ENCODE measurements around the gene OR52N4.
"Not testable (repeated sequence)": the region's sequence is repeated elsewhere in the genome, so short reads cannot be mapped to it uniquely, and the experiment has no call there.

The OR52N4 gene

DNA sequence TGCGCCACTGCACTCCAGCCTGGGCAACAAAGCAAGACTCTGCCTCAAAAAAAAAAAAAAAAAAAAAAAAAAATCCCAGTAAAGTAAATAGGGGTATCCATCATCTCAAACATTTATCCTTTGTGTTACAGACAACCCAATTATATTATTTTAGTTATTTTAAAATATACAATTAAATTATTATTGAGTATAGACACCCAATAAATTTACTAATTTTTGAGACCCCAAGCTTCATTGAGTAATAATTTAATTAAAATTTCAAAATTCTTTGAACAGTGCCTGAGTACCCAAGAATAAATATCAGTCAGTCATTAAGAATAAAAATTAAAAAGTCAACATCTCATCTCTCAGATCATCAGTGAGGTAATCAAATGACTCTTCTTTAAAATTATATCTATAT is at the start of gene OR52N4:
TSS of gene OR52N4 (plus strand) at position 301 of the 400 bp plus-strand sequence. CDS start 498 bp downstream, outside the sequence.
- no peak for FAIRE-seq
- TF ChIP-seq POLR2A (IDR thresholded peaks at IDR 0.05; ENCODE audit: low read depth, low read length) = no peak
- DNase-seq (ENCODE audit: insufficient read length, low spot score) = no peak

DNA sequence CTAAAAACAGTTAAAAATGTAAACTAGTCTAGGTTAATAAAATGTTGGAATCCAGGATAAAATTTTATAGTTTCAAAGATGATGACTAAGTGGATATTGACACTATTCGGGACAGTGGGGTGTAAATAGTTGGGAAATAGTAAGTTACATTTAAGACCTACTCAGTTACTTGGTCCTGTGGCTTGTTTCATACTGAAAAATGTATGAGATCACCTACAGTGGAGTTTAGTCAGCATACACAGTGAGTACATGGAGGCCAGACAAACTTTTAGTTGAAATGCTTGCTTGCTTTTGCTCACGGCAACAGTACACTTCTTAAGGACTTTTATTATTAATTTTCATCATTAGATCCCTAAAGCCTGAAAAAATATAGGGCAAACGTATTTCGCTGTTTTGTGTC is 48.4 kb upstream of the OR52N4 start:
- FAIRE-seq = peak; percentile 57
- no peak for TF ChIP-seq POLR2A (IDR thresholded peaks at IDR 0.05; ENCODE audit: low read depth, low read length)
- DNase-seq (ENCODE audit: insufficient read length, low spot score) = no peak

DNA sequence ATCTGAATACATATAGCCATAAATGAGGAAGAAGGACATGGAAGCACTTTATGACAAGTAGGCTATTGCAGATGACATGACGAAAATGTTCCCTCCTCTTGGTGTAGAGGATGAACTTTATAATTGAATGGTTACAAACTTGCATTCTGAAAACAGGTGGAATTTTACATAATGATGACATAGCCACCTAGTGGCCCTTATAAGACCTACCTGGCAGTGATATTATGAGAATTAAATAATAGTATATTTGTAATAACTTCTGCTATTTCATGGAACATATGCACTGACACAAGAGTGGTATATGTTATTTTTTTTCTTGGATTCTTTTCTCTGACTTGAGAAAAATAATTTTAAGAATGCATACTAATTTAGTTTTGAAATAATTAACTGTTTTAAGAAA is 41.5 kb upstream of the OR52N4 start:
- DNase-seq (ENCODE audit: insufficient read length, low spot score) (no peak), FAIRE-seq (no peak)
- no peak for TF ChIP-seq POLR2A (IDR thresholded peaks at IDR 0.05; ENCODE audit: low read depth, low read length)

DNA sequence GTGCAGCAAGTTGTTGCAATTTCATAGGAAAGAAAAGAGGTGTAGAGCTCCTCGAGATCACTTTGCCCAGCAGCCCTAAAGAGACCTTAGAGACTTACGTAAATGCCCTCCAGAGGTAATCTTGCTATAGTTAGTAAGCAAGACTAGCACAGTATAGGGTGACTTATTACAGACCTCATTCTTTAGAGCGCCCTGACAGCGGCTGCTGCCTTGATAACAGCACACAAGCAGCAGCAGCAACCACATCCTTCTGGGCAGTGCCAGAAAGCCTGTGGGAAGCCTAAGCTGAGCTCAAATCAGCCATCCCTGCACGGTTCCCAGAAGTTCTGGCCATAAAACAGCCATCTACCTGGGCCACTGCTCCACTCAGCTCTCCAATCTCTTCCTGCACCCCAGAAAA is 40.3 kb upstream of the OR52N4 start:
- no peak for DNase-seq (ENCODE audit: insufficient read length, low spot score)
- no peak for TF ChIP-seq POLR2A (IDR thresholded peaks at IDR 0.05; ENCODE audit: low read depth, low read length)
- no peak for FAIRE-seq

DNA sequence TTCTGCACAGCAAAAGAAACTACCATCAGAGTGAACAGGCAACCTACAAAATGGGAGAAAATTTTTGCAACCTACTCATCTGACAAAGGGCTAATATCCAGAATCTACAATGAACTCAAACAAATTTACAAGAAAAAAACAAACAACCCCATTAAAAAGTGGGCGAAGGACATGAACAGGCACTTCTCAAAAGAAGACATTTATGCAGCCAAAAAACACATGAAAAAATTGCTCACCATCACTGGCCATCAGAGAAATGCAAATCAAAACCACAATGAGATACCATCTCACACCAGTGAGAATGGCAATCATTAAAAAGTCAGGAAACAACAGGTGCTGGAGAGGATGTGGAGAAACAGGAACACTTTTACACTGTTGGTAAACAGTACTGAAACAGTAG is 37.5 kb upstream of the OR52N4 start:
- not testable (repeated sequence) for FAIRE-seq; DNase-seq (ENCODE audit: insufficient read length, low spot score)

DNA sequence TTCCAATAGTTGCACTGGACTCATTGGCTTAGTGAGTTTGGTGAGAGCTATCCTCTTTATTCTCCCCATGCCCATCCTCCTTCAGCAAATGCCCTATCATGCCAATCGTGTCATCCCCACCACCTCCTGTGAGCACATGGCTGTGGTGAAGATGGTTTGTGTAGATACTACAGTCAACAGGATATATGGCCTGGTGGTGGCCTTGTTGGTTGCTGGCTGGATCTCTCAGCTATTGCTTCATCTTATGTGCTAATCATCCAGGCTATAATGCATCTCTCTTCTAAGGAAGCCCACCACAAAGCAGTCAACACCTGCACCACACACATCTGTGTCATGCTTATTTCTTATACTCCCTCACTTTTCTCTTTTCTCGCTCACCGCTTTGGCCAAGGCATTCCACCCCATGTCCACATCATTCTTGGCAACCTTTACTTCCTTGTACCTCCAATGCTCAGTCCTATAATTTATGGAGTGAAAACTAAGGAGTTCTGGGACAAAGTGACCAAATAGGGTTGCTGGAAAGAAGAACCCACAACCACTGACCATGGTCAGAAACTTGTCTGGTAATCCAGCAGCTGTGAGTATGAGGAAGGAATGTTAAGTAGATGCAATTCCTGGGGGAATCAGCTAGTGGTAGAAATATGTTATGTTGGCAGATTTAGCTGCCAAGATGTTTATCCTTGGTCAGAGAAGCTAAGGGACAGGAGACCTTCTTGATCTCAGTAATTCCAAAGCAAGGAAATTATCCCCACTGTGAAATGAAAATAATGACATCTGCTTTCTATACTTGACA is 34.1 kb upstream of the OR52N4 start:
- FAIRE-seq = no peak
- TF ChIP-seq POLR2A (IDR thresholded peaks at IDR 0.05; ENCODE audit: low read depth, low read length) = no peak
- no peak for DNase-seq (ENCODE audit: insufficient read length, low spot score)

DNA sequence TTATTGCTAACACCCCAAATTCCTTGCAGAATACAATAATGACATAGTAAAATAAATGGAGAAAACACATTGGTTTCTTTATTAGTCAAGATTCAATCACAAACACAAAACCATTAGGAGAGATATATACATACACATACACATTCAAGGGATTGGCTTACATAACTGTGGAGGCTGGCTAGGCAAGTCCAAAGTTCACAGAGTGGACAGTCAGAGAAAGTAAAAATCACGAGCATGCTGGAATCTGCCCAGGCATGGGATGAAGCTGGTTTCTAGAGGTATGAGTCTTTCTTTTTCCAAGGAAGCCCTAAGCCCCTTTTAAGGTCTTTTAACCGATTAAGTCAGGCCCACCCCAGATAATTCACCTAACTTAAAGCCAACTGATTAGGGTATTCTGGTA is 31.4 kb upstream of the OR52N4 start:
- DNase-seq (ENCODE audit: insufficient read length, low spot score) = no peak
- no peak for TF ChIP-seq POLR2A (IDR thresholded peaks at IDR 0.05; ENCODE audit: low read depth, low read length)
- FAIRE-seq = no peak

DNA sequence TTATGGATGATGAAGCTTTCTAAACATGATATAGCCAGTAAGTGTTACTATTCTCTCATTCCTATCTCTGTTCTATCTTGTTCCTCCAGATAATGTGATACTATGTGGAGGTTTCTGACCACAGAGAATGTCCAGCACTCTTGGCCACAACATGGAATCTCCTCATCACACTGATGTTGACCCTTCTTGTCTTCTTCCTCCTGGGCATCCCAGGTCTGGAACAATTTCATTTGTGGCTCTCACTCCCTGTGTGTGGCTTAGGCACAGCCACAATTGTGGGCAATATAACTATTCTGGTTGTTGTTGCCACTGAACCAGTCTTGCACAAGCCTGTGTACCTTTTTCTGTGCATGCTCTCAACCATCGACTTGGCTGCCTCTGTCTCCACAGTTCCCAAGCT is 27.7 kb upstream of the OR52N4 start:
- TF ChIP-seq POLR2A (IDR thresholded peaks at IDR 0.05; ENCODE audit: low read depth, low read length) = no peak
- DNase-seq (ENCODE audit: insufficient read length, low spot score) = no peak
- no peak for FAIRE-seq

DNA sequence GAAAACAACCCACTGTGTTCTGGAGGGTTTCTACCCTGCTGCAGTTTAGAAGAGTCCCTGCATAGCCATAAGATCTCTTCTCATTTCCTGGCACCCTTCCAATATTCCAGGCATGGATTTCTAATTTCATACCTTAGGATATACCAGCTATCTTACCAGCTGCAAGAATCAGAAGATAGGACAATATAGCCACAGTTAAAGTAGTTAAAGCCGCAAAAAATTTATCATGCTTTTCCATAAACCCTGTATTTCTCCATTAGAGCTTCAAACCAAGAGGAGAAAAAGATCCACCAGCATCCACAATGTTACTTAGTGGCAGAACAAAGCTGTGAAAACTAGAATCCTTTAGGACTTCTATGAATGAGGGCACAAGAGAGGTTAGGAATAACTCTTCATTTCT is 26.4 kb upstream of the OR52N4 start:
- no peak for FAIRE-seq
- no peak for DNase-seq (ENCODE audit: insufficient read length, low spot score)

DNA sequence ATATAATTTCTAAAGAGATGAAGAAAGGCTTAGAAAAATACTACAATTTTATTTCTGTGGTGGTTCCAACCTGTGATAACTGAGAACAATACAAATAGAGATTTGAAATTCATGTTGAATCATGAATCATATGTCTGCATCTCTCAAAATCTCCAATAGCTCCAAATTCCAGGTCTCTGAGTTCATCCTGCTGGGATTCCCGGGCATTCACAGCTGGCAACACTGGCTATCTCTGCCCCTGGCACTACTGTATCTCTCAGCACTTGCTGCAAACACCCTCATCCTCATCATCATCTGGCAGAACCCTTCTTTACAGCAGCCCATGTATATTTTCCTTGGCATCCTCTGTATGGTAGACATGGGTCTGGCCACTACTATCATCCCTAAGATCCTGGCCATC is 17.6 kb upstream of the OR52N4 start, which contains the start of gene OR56B1:
TSS of gene OR56B1 (plus strand) at position 53 of the 400 bp plus-strand sequence. CDS start at position 122, 69 bp downstream.
- TF ChIP-seq POLR2A (IDR thresholded peaks at IDR 0.05; ENCODE audit: low read depth, low read length) = no peak
- FAIRE-seq (peak; percentile 98), DNase-seq (ENCODE audit: insufficient read length, low spot score) (peak; percentile 32)

More for the DNA sequence above, 26.4 kb upstream of the OR52N4 start:
- no peak for TF ChIP-seq POLR2A (IDR thresholded peaks at IDR 0.05; ENCODE audit: low read depth, low read length)

DNA sequence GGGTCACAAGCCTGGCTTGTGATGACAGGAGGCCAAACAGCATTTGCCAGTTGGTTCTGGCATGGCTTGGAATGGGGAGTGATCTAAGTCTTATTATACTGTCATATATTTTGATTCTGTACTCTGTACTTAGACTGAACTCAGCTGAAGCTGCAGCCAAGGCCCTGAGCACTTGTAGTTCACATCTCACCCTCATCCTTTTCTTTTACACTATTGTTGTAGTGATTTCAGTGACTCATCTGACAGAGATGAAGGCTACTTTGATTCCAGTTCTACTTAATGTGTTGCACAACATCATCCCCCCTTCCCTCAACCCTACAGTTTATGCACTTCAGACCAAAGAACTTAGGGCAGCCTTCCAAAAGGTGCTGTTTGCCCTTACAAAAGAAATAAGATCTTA is 17.0 kb upstream of the OR52N4 start:
- TF ChIP-seq POLR2A (IDR thresholded peaks at IDR 0.05; ENCODE audit: low read depth, low read length) = no peak
- no peak for DNase-seq (ENCODE audit: insufficient read length, low spot score)
- FAIRE-seq = no peak

DNA sequence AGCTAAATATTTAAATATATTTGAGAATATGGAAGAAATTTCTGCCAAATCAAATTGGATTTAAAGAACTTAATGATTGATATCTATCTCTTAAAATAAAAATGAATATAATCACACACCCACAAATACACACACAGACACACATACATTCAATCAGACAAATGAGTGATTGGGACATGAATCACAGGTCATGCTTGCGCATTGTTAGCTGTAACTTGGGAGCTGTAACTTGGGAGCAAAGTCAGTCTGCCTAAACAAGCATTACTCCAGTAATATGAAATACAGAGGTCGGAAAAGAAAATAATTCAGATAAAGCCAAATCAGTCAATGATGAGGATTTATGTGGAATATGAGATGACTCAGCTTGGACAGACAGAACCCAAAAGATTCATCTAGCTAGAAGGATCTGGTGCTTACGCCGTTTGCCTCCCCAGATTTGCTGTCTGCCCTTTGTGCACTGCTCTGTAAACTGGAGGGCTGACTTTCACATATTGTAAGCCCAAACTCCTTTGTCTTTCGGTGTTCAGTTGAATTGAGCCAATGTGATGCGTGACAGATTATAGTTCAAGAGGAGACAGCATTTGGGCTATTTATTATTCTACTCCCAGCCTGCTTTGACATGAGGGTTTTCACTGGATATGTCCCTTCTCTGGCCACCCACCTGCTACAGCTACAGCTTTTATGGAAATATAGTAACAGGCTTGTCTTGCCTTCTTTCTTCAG is 16.2 kb upstream of the OR52N4 start:
- DNase-seq (ENCODE audit: insufficient read length, low spot score) = no peak
- FAIRE-seq = peak; percentile 97
- TF ChIP-seq POLR2A (IDR thresholded peaks at IDR 0.05; ENCODE audit: low read depth, low read length) = no peak

DNA sequence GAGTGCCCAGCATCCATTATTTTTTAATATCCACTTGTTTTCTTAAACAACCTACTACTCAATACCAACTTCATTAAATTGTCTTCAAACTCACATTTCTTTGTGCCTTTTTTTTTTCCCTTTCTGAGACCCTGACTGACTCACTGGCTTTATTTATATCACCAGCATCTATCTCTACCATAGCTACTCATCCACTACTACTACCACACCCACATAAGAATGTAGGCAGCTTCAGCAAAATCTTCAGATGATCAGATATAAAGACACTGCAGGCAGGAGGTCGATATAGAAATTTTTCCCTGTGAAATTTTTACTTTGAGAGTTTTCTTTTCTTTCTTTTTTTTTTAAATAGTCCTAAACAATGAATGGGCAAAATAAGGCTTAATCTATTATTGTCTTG is 15.6 kb upstream of the OR52N4 start:
- TF ChIP-seq POLR2A (IDR thresholded peaks at IDR 0.05; ENCODE audit: low read depth, low read length) = no peak

DNA sequence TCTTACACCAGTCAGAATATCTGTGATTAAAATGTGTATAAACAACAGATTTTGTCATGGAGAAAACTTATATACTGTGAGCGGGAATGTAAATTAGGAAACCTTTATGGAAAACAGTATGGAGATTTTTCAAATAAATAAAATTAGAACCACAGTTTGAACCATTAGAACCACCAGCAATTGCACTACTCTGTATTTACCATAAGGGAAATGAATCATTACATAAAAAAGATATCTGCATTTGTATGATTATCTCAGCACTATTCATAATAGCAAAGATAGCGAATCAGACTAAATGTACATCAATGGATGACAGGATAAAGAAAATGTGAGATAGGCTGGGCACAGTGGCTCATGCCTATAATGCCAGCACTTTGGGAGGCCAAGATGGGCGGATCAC is 7.4 kb upstream of the OR52N4 start:
- DNase-seq (ENCODE audit: insufficient read length, low spot score) (no peak), FAIRE-seq (peak; percentile 67)
- TF ChIP-seq POLR2A (IDR thresholded peaks at IDR 0.05; ENCODE audit: low read depth, low read length) = no peak

More for the DNA sequence above, 15.6 kb upstream of the OR52N4 start:
- FAIRE-seq (peak; percentile 57), DNase-seq (ENCODE audit: insufficient read length, low spot score) (no peak)

DNA sequence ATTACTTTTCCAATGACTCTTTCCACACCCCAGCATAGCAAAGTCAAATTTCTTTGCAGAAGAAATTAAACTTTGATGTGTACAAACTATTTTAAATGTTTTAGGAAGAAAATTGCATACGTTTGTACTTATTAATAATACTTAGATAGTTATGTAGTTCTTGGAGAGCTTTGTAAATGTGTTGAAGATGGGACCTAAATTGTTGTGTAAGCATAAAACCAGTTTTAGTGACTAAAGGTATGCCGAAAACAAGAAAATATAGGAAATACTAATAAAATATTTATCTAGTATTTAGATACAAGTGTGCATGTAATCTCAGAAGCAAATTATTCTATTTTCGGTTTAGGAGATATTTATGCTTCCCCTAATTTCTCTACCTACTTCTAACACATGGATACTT is 4.2 kb upstream of the OR52N4 start:
- no peak for TF ChIP-seq POLR2A (IDR thresholded peaks at IDR 0.05; ENCODE audit: low read depth, low read length)
- FAIRE-seq (no peak), DNase-seq (ENCODE audit: insufficient read length, low spot score) (no peak)

Data from H54 (cell line).